NB4 (cell line): ENCODE results near the gene NFIA.

Source experiments
- DNase-seq: peaks from one replicate; pipeline ENCODE4 v3.0.0; 2010; ENCODE audit warnings: low read depth
- H3K4me3 ChIP-seq: one replicate; pipeline ENCODE4 v1.5.1; 2011; ENCODE audit warnings: mild to moderate bottlenecking, low read depth, low read length, moderate library complexity
- CTCF ChIP-seq: IDR thresholded peaks from one replicate; pipeline ENCODE4 v1.5.1; 2012; ENCODE audit warnings: low read depth, low read length
- MAX ChIP-seq: IDR thresholded peaks from 2 replicates; pipeline ENCODE4 v1.6.1; 2011; ENCODE audit warnings: low read depth, low read length
- MYC ChIP-seq: IDR thresholded peaks from 2 replicates; pipeline ENCODE4 v1.6.1; 2011; ENCODE audit warnings: low read depth, low read length
- POLR2A ChIP-seq: IDR thresholded peaks from 2 replicates; pipeline ENCODE4 v1.6.1; 2011; ENCODE audit warnings: mild to moderate bottlenecking; ENCODE audit not compliant: insufficient read length; ENCODE audit errors: extremely low read depth

Gene NFIA

GRCh38 chr1:61399199-61399598, 316.8 kb downstream of the NFIA start:
- TF ChIP-seq MAX: no peak
- no peak for TF ChIP-seq MYC
- TF ChIP-seq POLR2A: no peak
- no peak for TF ChIP-seq CTCF
- no peak for DNase-seq
- no peak overlapping the region for H3K4me3 ChIP-seq

GRCh38 chr1:61400131-61400770, 317.9 kb downstream of the NFIA start:
- H3K4me3 ChIP-seq: no peak overlapping the region
- no peak for DNase-seq
- no peak for TF ChIP-seq MAX
- no peak for TF ChIP-seq CTCF
- no peak for TF ChIP-seq MYC
- no peak for TF ChIP-seq POLR2A

- H3K4me3 ChIP-seq: no peak overlapping the region
- no peak for DNase-seq
- no peak for TF ChIP-seq CTCF
Measured at GRCh38 chr1:61400997-61401396, 318.6 kb downstream of the NFIA start.

- TF ChIP-seq POLR2A: no peak
- no peak for TF ChIP-seq MAX
- no peak for TF ChIP-seq CTCF
- TF ChIP-seq MYC: no peak
- H3K4me3 ChIP-seq: no peak overlapping the region
- DNase-seq: no peak
Measured at GRCh38 chr1:61403679-61404596, 321.6 kb downstream of the NFIA start.

GRCh38 chr1:61404597-61405376, 322.4 kb downstream of the NFIA start:
- no peak overlapping the region for H3K4me3 ChIP-seq
- no peak for DNase-seq
- no peak for TF ChIP-seq MYC
- TF ChIP-seq POLR2A: no peak
- TF ChIP-seq MAX: no peak
- TF ChIP-seq CTCF: no peak
